Endothelial cell of umbilical vein (primary cell): Measurements from ENCODE around the gene POU2F3. TPM values are rescaled to one million over a fixed set of nuclear protein-coding genes. Genes with fewer than 3 reads are reported as not detected.

Experiments used
- BruUV-seq: library from RNA; stranded (reverse); fragments of 400-500 nt; replicated peaks from 2 replicates; lab custom pipeline; 2021; lab: Mats Ljungman, UMichigan
- CTCF ChIA-PET: fragments of 300-600, 350-600 bp; sonication (Branson Sonifier 250); formaldehyde crosslinking; loops from one replicate; lab custom pipeline; 2021; ENCODE audit warnings: antibody characterized with exemption, inconsistent platforms; lab: Charles Lee
- POLR2A ChIA-PET: fragments of 300-600, 350-600 bp; sonication (Branson Sonifier 250); formaldehyde crosslinking; loops from one replicate; lab custom pipeline; 2021; ENCODE audit warnings: antibody characterized with exemption, inconsistent platforms; lab: Charles Lee
- DNase-seq: peaks from one replicate; pipeline ENCODE4 v3.0.0-alpha.2; 2011; ENCODE audit warnings: low read depth, low spot score
- FAIRE-seq: peaks from 2 replicates; lab custom pipeline; 2011; peaks lifted over from hg19 to GRCh38; lab: Jason Lieb, UNC
- H2AFZ ChIP-seq: 2 replicates; pipeline ENCODE4 v1.6.0; 2012; ENCODE audit warnings: low read depth, low read length, control low read depth, inconsistent platforms
- H3K27ac ChIP-seq: 2 replicates; pipeline ENCODE4 v1.5.1; 2011; ENCODE audit warnings: low read depth, mild to moderate bottlenecking, control low read depth, low read length, moderate library complexity; ENCODE audit not compliant: insufficient read depth
- H3K27me3 ChIP-seq, 2 experiments: 2 replicates each; pipeline versions ENCODE4 v1.6.0 to v1.6.1; 2011; ENCODE audit warnings: low read length in 2 of 2, mixed read lengths in 1 of 2; ENCODE audit not compliant: control insufficient read depth in 2 of 2, insufficient read depth in 2 of 2
- H3K36me3 ChIP-seq, 2 experiments: 2 replicates in 1 of 2; 3 replicates in 1 of 2; pipeline ENCODE4 v1.5.1; 2011; ENCODE audit warnings: low read length in 2 of 2, mild to moderate bottlenecking in 1 of 2, moderate library complexity in 1 of 2; ENCODE audit not compliant: control insufficient read depth in 2 of 2, insufficient read depth in 2 of 2; ENCODE audit errors: extremely low read depth in 1 of 2
- H3K4me1 ChIP-seq: 3 replicates; pipeline ENCODE4 v1.5.1; 2011; ENCODE audit warnings: mild to moderate bottlenecking, low read length; ENCODE audit not compliant: control insufficient read depth, insufficient read depth; ENCODE audit errors: extremely low read depth
- H3K4me2 ChIP-seq: 2 replicates; pipeline ENCODE4 v1.6.1; 2011; ENCODE audit warnings: low read length, control low read depth, mixed read lengths; ENCODE audit not compliant: insufficient read depth
- H3K4me3 ChIP-seq, 3 experiments: fragments of 200-600 bp in 1 of 3; sonication (generic), shearing (Covaris generic) in 1 of 3; replicated peaks in 1 of 3; 2 replicates each; pipeline ENCODE4 v1.5.1; 2011 to 2016; ENCODE audit warnings: control low read depth in 3 of 3, low read length in 3 of 3, mild to moderate bottlenecking in 2 of 3, inconsistent platforms in 1 of 3, low read depth in 1 of 3, moderate library complexity in 1 of 3; ENCODE audit not compliant: insufficient read depth in 1 of 3
- H3K79me2 ChIP-seq: 2 replicates; pipeline ENCODE4 v1.6.0; 2012; ENCODE audit warnings: low read length, inconsistent platforms; ENCODE audit not compliant: control insufficient read depth, insufficient read depth
- H3K9ac ChIP-seq: replicated peaks from 2 replicates; pipeline ENCODE3; 2011; ENCODE audit warnings: low read length, control low read depth; ENCODE audit not compliant: insufficient read depth; ENCODE audit errors: extremely low read depth
- H3K9me1 ChIP-seq: replicated peaks from 3 replicates; pipeline ENCODE4 v1.6.0; 2011; ENCODE audit warnings: mild to moderate bottlenecking, low read length; ENCODE audit not compliant: control insufficient read depth, insufficient read depth; ENCODE audit errors: extremely low read depth
- H3K9me3 ChIP-seq: replicated peaks from 2 replicates; pipeline ENCODE4 v1.5.1; 2012; ENCODE audit warnings: low read length, inconsistent platforms; ENCODE audit not compliant: control insufficient read depth, insufficient read depth
- H4K20me1 ChIP-seq: replicated peaks from 2 replicates; pipeline ENCODE3; 2011; ENCODE audit warnings: mild to moderate bottlenecking, low read length; ENCODE audit not compliant: control insufficient read depth, insufficient read depth; ENCODE audit errors: extremely low read depth
- CTCF ChIP-seq, 2 donors: IDR thresholded peaks; 1 replicate in 1 of 2; 2 replicates in 1 of 2; pipeline ENCODE4 v1.5.1; 2011; ENCODE audit warnings: low read length in 2 of 2, mild to moderate bottlenecking in 2 of 2, moderate library complexity in 2 of 2, control low read depth in 1 of 2, inconsistent platforms in 1 of 2, low read depth in 1 of 2; ENCODE audit not compliant: insufficient read depth in 1 of 2; ENCODE audit errors: extremely low read depth in 1 of 2
- EZH2 ChIP-seq: IDR thresholded peaks from 2 replicates; pipeline ENCODE4 v1.6.1; 2012; ENCODE audit warnings: borderline replicate concordance, low read depth, mild to moderate bottlenecking, moderate library complexity, low read length, inconsistent platforms; ENCODE audit not compliant: severe bottlenecking
- FOS ChIP-seq: IDR thresholded peaks from 2 replicates; pipeline ENCODE4 v1.6.1; 2011; ENCODE audit warnings: mild to moderate bottlenecking, low read length, moderate library complexity, borderline replicate concordance; ENCODE audit not compliant: insufficient read depth
- GATA2 ChIP-seq: IDR thresholded peaks from 2 replicates; pipeline ENCODE4 v1.7.0; 2011; ENCODE audit warnings: low read depth, mild to moderate bottlenecking, moderate library complexity, mixed read lengths, low read length; ENCODE audit not compliant: insufficient read length, insufficient read depth
- JUN ChIP-seq: IDR thresholded peaks from 2 replicates; pipeline ENCODE4 v1.6.1; 2011; ENCODE audit warnings: borderline replicate concordance, low read depth; ENCODE audit not compliant: insufficient read length, insufficient read depth
- MAX ChIP-seq: IDR thresholded peaks from 2 replicates; pipeline ENCODE4 v1.6.1; 2011; ENCODE audit not compliant: insufficient read depth, insufficient read length
- MYC ChIP-seq: IDR thresholded peaks from one replicate; pipeline ENCODE4 v1.6.1; 2011; ENCODE audit warnings: mild to moderate bottlenecking, low read depth, low read length
- POLR2A ChIP-seq: IDR thresholded peaks from 2 replicates; pipeline ENCODE4 v1.6.1; 2012; ENCODE audit warnings: low read depth, mild to moderate bottlenecking, control low read depth, low read length
- POLR2AphosphoS5 ChIP-seq: IDR thresholded peaks from 2 replicates; pipeline ENCODE4 v1.6.1; 2012; ENCODE audit warnings: low read depth, mild to moderate bottlenecking, control low read depth, low read length, moderate library complexity; ENCODE audit not compliant: insufficient read depth
- dilution Hi-C: fragments of 300-500 bp; cut with MboI; formaldehyde crosslinking; loops from one replicate; pipeline ENCODE4 v1.15.0; 2019; ENCODE audit warnings: low sequenced_read_pairs; ENCODE audit not compliant: extremely low pct_ligation_motif_present
- intact Hi-C: fragments of 100-400 bp; cut with micrococcal nuclease; formaldehyde crosslinking; loops from one replicate; pipeline ENCODE4 v1.10.0; 2022
- polyA plus RNA-seq, 4 experiments: library from polyadenylated mRNA; depleted of rRNA in 3 of 4; stranded (reverse) in 3 of 4; unstranded in 1 of 4; fragments of >200 nt; gene quantifications; 2 replicates each; pipeline versions ENCODE4 v1.2.1 to v1.2.3, GENCODE V29; 2011 to 2012; ENCODE audit warnings: missing spikeins in 1 of 4
- total RNA-seq: library from RNA; stranded (reverse); gene quantifications from 2 replicates; pipeline ENCODE4 v1.2.3, GENCODE V29; 2021

POU2F3 gene
- total and polyA plus RNA-seq, 2 donors (not counting 3 experiments of a cell fraction or from before 2014, with no cell fraction given) = 0.06 TPM; not detected in 1

DNA sequence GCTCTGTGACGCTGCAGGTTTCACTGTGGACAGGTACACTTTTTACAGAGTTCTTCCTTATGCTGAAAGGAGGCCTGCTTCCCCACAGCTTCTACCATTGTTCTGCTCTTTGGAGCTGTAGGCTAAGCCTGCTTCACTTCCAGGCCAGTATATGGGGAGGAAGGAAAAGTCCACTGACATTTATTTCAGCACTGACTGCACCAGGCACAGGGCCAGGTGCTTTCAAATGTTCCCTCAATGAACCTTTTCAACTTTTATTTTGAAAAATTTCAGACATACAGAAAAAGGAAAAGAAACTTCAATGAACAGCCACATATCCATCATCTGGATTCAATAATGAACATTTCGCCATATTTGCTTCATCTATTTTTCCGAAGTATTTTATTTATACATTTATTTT lies 22.0 kb downstream of the POU2F3 start:
- Histone ChIP-seq H4K20me1 (no peaks in the 10 kb centered on the region), H3K27ac (no peak overlapping the region), H3K27me3 (peaks cover 2 to 3% of the 10 kb centered on the region in 2 experiments), H3K4me1 (no peaks in the 10 kb centered on the region), H3K4me3 (no peak overlapping the region), H3K79me2 (no peaks in the 10 kb centered on the region), H2AFZ (no peak overlapping the region), H3K9ac (no peak overlapping the region), H3K36me3 (no peaks in the 10 kb centered on the region), H3K4me2 (no peak overlapping the region), H3K9me3 (no peaks in the 10 kb centered on the region), H3K9me1 (no peaks in the 10 kb centered on the region)
- no peak for TF ChIP-seq MAX
- no peak for TF ChIP-seq JUN
- no peak for TF ChIP-seq POLR2AphosphoS5
- TF ChIP-seq CTCF (IDR thresholded peaks at IDR 0.05; ENCODE audit: extremely low read depth in 1 of 2, insufficient read depth in 1 of 2, low read depth in 1 of 2, low read length in 2 of 2) = no peak
- TF ChIP-seq EZH2 = no peak
- no peak for TF ChIP-seq FOS
- TF ChIP-seq MYC = no peak
- no peak for TF ChIP-seq GATA2
- TF ChIP-seq POLR2A = no peak
- POLR2A ChIA-PET = no interaction called here
- DNase-seq (no peak), FAIRE-seq (no peak)
- no TSS peak for BruUV-seq
- intact Hi-C loops = no loop called here
- CTCF ChIA-PET = interaction anchor here (0.8 kb wide), 1 partner anchor 38 kb away, joined by 3 read pairs; no protein-coding TSS in a partner anchor
- dilution Hi-C loops = no loop called here
